Spinal cord (tissue), 10 donors: Measurements from ENCODE around the gene FCHO2. TPM values are rescaled to one million over a fixed set of nuclear protein-coding genes. Genes with fewer than 3 reads are reported as not detected.

Experiments used
- DNase-seq, 6 donors: peaks; one replicate each; pipeline versions ENCODE4 v3.0.0 to v3.0.0-alpha.2; 2013 to 2015; ENCODE audit warnings: low spot score in 6 of 6, low read depth in 4 of 6
- H3K27ac ChIP-seq: one replicate; pipeline ENCODE4 v1.5.1; 2013; ENCODE audit warnings: low read depth, low read length, control low read depth
- H3K27me3 ChIP-seq: one replicate; pipeline ENCODE4 v1.6.1; 2013; ENCODE audit warnings: low read length; ENCODE audit not compliant: control insufficient read depth, insufficient read depth
- H3K36me3 ChIP-seq: one replicate; pipeline ENCODE4 v1.6.1; 2013; ENCODE audit warnings: low read length; ENCODE audit not compliant: control insufficient read depth, insufficient read depth
- H3K4me1 ChIP-seq: one replicate; pipeline ENCODE4 v1.6.1; 2013; ENCODE audit warnings: low read length; ENCODE audit not compliant: control insufficient read depth, insufficient read depth
- H3K4me3 ChIP-seq: one replicate; pipeline ENCODE4 v1.5.1; 2013; ENCODE audit warnings: low read depth, low read length, control low read depth
- H3K9me3 ChIP-seq: one replicate; pipeline ENCODE4 v1.6.1; 2013; ENCODE audit warnings: low read length; ENCODE audit not compliant: control insufficient read depth, insufficient read depth
- WGBS: methylation state at CpG from one replicate; pipeline ENCODE4 v1.1.5; 2013; ENCODE audit warnings: missing lambda C conversion rate; ENCODE audit not compliant: insufficient coverage; 5-methylcytosine and 5-hydroxymethylcytosine counted together
- polyA plus RNA-seq, 2 donors: library from polyadenylated mRNA; unstranded; fragments of 120-200 nt; gene quantifications; one replicate each; pipeline ENCODE4 v1.2.1, GENCODE V29; 2013; ENCODE audit not compliant: insufficient read length in 2 of 2
- total RNA-seq, 2 donors: library from RNA; depleted of rRNA in 1 of 2; stranded (reverse); fragments of 120-200 nt in 1 of 2; fragments of >200 nt in 1 of 2; gene quantifications; one replicate each; pipeline versions ENCODE4 v1.2.3 to v1.2.4, GENCODE V29; 2013 to 2014
- donor health status: healthy.

FCHO2 gene
- total and polyA plus RNA-seq, 4 donors: 15.5 to 36.4 (median 24.6) TPM

GRCh38 chr5:73095564-73096238, 139.9 kb downstream of the FCHO2 start:
- peaks cover 3% of the 10 kb centered on the region for H3K36me3 ChIP-seq
- no peaks in the 10 kb centered on the region for H3K27me3 ChIP-seq
- H3K4me1 ChIP-seq: no peaks in the 10 kb centered on the region
- no peak overlapping the region for H3K4me3 ChIP-seq
- H3K27ac ChIP-seq: no peak overlapping the region
- 100% methylated on average over 1 of the region's 6 CpGs for WGBS
- no peak for DNase-seq
- peaks cover 3% of the 10 kb centered on the region for H3K9me3 ChIP-seq

- no CpG with 5 or more reads among the region's 1 CpG for WGBS
- DNase-seq: no peak
- Histone ChIP-seq H3K9me3 (peaks cover 3% of the 10 kb centered on the region), H3K36me3 (no peaks in the 10 kb centered on the region), H3K4me3 (no peak overlapping the region), H3K27ac (no peak overlapping the region), H3K27me3 (no peaks in the 10 kb centered on the region), H3K4me1 (no peaks in the 10 kb centered on the region)
Measured at GRCh38 chr5:73096239-73096575, 140.4 kb downstream of the FCHO2 start.

DNA sequence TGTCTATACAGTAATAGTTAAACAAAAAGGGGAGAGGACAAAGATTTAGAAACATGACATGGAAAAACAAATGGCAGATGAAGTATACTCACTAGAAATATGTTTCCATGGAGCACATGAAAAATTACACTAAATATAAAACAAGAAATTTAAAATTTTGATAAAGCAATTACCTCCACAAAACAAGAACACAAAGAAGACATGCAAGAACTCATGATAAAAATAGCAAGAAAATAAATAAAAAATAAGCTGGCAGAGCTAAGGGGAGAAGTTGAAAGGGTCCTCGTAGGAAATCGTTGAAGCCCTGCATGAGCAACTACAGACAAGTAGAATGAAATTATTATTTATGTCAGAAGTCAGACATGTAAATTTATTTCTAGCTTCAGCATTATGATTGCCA, 141.9 kb downstream of the FCHO2 start:
- H3K4me3 ChIP-seq: no peak overlapping the region
- peaks cover 3% of the 10 kb centered on the region for H3K9me3 ChIP-seq
- no peak overlapping the region for H3K27ac ChIP-seq
- whole genome bisulfite sequencing: no CpG with 5 or more reads among the region's 2 CpGs
- no peaks in the 10 kb centered on the region for H3K27me3 ChIP-seq
- H3K4me1 ChIP-seq: no peaks in the 10 kb centered on the region
- no peak for DNase-seq
- H3K36me3 ChIP-seq: no peaks in the 10 kb centered on the region

DNA sequence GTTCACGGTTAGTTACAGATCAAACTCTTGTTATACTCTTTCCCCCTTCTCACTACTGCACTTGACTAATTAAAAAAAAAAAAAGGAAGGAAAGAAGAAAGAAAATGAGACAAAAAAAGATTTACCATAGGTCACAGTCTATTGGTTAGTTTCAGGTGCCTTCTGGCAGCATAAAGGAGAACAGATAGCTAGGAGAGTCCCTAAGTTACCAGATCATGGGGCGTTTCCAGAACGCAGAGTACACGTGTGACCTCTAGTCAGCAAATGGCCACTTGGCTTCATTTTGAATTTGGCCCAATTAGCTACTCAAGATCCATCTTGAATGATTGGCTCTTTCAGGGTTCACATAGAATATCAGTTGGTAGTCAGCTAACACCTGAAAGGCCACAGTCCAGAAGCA, 144.3 kb downstream of the FCHO2 start:
- no peak overlapping the region for H3K4me3 ChIP-seq
- WGBS: 94% methylated on average over 3 of the region's 4 CpGs
- no peak overlapping the region for H3K27ac ChIP-seq
- H3K27me3 ChIP-seq: no peaks in the 10 kb centered on the region
- H3K9me3 ChIP-seq: peaks cover 3% of the 10 kb centered on the region
- DNase-seq: no peak
- no peaks in the 10 kb centered on the region for H3K36me3 ChIP-seq
- no peaks in the 10 kb centered on the region for H3K4me1 ChIP-seq

DNA sequence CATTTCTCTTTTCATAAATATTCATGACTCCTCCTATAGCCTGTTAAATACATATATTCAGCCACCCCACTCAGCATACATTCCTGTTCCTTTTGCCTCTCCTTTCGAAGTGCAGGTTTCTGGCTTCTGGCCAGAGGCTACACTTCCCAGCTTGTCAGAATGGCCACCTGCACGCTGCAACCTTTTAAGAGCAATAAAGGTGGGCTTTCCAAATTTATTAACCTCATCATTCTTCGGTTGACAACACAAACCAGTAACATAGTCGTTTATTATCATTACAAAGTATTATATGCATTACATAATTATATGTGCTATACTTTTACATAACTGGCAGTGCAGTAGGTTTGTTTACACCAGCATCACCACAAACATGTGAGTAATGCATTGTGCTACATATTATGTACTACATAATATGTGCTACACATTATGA, 148.0 kb downstream of the FCHO2 start:
- H3K27ac ChIP-seq: no peak overlapping the region
- no peaks in the 10 kb centered on the region for H3K36me3 ChIP-seq
- no peak for DNase-seq
- no peaks in the 10 kb centered on the region for H3K27me3 ChIP-seq
- WGBS: 67% methylated on average over 1 of the region's 4 CpGs
- no peaks in the 10 kb centered on the region for H3K9me3 ChIP-seq
- no peak overlapping the region for H3K4me3 ChIP-seq
- no peaks in the 10 kb centered on the region for H3K4me1 ChIP-seq

DNA sequence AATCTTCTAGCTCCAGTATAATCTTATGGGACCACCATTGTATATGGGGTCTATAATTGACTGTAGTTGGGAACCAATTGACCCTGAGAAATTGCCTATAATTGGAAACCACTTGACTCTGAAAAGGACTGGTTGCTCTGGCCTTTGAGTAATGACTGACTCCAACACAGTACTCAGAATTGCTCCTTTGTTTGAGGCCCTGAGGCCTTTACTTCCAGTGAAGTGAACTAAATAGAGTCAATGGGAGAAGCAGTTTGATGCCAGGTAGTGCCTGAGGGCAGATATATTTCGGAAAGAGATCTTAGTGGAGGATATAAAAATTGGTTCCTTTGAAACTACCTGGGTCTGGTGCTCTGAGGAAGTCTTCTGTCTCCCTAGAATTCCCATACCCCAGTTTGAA, 148.5 kb downstream of the FCHO2 start:
- DNase-seq: no peak
- no peaks in the 10 kb centered on the region for H3K4me1 ChIP-seq
- H3K4me3 ChIP-seq: no peak overlapping the region
- no peaks in the 10 kb centered on the region for H3K27me3 ChIP-seq
- H3K36me3 ChIP-seq: no peaks in the 10 kb centered on the region
- no peaks in the 10 kb centered on the region for H3K9me3 ChIP-seq
- H3K27ac ChIP-seq: no peak overlapping the region
- no CpG with 5 or more reads among the region's 1 CpG for WGBS

GRCh38 chr5:73106335-73106734, 150.5 kb downstream of the FCHO2 start:
- no peaks in the 10 kb centered on the region for H3K27me3 ChIP-seq
- no peak for DNase-seq
- H3K27ac ChIP-seq: no peak overlapping the region
- no peaks in the 10 kb centered on the region for H3K4me1 ChIP-seq
- H3K9me3 ChIP-seq: no peaks in the 10 kb centered on the region
- no peak overlapping the region for H3K4me3 ChIP-seq
- no peaks in the 10 kb centered on the region for H3K36me3 ChIP-seq

DNA sequence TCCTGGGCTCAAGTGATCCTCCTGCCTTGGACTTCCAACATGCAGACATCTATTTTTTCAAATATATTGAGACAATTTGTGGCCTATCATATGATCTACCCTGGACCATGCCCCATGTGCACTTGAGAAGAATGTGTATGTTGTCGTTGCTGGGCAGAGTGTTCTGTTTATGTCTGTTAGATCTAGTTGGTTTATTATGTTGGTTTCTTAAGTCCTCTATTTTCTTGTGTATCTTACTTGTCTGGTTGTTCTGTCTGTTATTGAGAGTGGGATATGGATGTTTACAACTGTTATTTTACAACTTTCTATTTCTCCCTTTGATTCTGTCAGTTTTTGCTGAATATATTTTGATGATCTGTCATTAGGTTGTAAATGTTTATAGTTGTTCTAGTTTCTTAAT, 154.3 kb downstream of the FCHO2 start:
- no peaks in the 10 kb centered on the region for H3K9me3 ChIP-seq
- no peaks in the 10 kb centered on the region for H3K27me3 ChIP-seq
- H3K4me3 ChIP-seq: no peak overlapping the region
- H3K4me1 ChIP-seq: no peaks in the 10 kb centered on the region
- WGBS: 86% methylated on average over 1 of the region's 1 CpG
- H3K36me3 ChIP-seq: no peaks in the 10 kb centered on the region
- no peak for DNase-seq
- no peak overlapping the region for H3K27ac ChIP-seq

DNA sequence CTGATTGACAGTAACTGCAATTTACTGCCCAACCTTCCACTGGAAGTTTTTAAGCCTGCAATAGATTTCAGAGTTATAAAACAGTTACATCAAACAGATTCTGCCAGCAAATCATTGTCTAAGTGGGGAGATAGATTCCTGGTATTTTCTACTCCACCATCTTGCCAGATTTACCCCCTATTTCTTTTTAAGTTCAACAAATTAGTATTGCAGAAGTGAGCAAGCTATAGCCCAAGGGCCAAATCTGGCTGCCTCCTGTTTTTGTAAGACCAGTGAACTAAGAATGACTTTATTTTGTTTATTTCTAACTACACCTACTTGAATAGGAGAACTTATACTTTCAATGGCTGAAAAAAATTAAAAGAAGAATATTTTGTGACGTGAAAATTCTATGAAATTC, 155.7 kb downstream of the FCHO2 start:
- no peak for DNase-seq
- Histone ChIP-seq H3K36me3 (no peaks in the 10 kb centered on the region), H3K27me3 (no peaks in the 10 kb centered on the region), H3K4me3 (no peak overlapping the region), H3K4me1 (no peaks in the 10 kb centered on the region), H3K27ac (no peak overlapping the region), H3K9me3 (no peaks in the 10 kb centered on the region)
- no CpG with 5 or more reads among the region's 1 CpG for WGBS

DNA sequence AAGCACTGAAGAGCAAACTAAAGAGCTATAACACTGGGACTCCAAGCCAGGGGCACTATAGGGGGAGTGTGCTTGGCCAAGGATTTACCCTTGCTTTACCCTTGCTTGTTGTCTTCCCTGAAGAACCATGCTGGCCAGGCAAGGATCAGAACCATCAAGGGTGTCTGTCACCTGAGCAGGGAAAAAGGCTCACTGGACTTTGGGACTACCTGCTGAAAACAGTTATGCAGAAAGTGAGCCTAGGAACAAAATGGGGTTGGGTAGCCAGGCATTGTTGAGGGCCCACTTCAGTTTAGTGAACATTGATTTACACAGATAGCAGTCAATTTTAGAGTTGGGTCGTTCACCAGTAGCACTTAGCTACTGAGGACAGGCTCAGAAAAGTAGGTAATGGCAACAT, 156.5 kb downstream of the FCHO2 start:
- 100% methylated on average over 1 of the region's 1 CpG for WGBS
- no peaks in the 10 kb centered on the region for H3K4me1 ChIP-seq
- H3K36me3 ChIP-seq: no peaks in the 10 kb centered on the region
- H3K27me3 ChIP-seq: peaks cover 4% of the 10 kb centered on the region
- no peak for DNase-seq
- no peak overlapping the region for H3K27ac ChIP-seq
- no peaks in the 10 kb centered on the region for H3K9me3 ChIP-seq
- no peak overlapping the region for H3K4me3 ChIP-seq
